ENCODE measurements around the gene HS1BP3.

Gene HS1BP3

GRCh38 chr2:20592106-20593071, 58.5 kb downstream of the HS1BP3 start:
- TF ChIP-seq CREB1 (IDR thresholded peaks at IDR 0.05; ENCODE audit: low read depth), result no peak
- no peak for TF ChIP-seq YY1 (IDR thresholded peaks at IDR 0.05; ENCODE audit: low read depth)
- TF ChIP-seq, protein P1, sequence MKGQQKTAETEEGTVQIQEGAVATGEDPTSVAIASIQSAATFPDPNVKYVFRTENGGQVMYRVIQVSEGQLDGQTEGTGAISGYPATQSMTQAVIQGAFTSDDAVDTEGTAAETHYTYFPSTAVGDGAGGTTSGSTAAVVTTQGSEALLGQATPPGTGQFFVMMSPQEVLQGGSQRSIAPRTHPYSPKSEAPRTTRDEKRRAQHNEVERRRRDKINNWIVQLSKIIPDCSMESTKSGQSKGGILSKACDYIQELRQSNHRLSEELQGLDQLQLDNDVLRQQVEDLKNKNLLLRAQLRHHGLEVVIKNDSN (IDR thresholded peaks at IDR 0.05), result no peak
- no peak for TF ChIP-seq ZBTB7A (IDR thresholded peaks at IDR 0.05; ENCODE audit: low read depth)
- TF ChIP-seq CEBPB (IDR thresholded peaks at IDR 0.05), result no peak
- TF ChIP-seq, protein P2, sequence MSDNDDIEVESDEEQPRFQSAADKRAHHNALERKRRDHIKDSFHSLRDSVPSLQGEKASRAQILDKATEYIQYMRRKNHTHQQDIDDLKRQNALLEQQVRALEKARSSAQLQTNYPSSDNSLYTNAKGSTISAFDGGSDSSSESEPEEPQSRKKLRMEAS (IDR thresholded peaks at IDR 0.05), result no peak
- TF ChIP-seq, protein P3, sequence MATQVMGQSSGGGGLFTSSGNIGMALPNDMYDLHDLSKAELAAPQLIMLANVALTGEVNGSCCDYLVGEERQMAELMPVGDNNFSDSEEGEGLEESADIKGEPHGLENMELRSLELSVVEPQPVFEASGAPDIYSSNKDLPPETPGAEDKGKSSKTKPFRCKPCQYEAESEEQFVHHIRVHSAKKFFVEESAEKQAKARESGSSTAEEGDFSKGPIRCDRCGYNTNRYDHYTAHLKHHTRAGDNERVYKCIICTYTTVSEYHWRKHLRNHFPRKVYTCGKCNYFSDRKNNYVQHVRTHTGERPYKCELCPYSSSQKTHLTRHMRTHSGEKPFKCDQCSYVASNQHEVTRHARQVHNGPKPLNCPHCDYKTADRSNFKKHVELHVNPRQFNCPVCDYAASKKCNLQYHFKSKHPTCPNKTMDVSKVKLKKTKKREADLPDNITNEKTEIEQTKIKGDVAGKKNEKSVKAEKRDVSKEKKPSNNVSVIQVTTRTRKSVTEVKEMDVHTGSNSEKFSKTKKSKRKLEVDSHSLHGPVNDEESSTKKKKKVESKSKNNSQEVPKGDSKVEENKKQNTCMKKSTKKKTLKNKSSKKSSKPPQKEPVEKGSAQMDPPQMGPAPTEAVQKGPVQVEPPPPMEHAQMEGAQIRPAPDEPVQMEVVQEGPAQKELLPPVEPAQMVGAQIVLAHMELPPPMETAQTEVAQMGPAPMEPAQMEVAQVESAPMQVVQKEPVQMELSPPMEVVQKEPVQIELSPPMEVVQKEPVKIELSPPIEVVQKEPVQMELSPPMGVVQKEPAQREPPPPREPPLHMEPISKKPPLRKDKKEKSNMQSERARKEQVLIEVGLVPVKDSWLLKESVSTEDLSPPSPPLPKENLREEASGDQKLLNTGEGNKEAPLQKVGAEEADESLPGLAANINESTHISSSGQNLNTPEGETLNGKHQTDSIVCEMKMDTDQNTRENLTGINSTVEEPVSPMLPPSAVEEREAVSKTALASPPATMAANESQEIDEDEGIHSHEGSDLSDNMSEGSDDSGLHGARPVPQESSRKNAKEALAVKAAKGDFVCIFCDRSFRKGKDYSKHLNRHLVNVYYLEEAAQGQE (IDR thresholded peaks at IDR 0.05; ENCODE audit: low read depth), result no peak
- TF ChIP-seq FOXM1 (IDR thresholded peaks at IDR 0.05; ENCODE audit: borderline replicate concordance, low read depth), result no peak
- TF ChIP-seq RAD21 (IDR thresholded peaks at IDR 0.05; ENCODE audit: low read depth), result no peak
- no peak for TF ChIP-seq EP300 (IDR thresholded peaks at IDR 0.05; ENCODE audit: borderline replicate concordance)
- TF ChIP-seq TAF1 (IDR thresholded peaks at IDR 0.05; ENCODE audit: low read depth), result no peak
- no peak for TF ChIP-seq NFIC (IDR thresholded peaks at IDR 0.05)
- no peak for TF ChIP-seq TEAD4 (IDR thresholded peaks at IDR 0.05)
- no peak for TF ChIP-seq TCF12 (IDR thresholded peaks at IDR 0.05; ENCODE audit: low read depth)
- TF ChIP-seq EGR1 (IDR thresholded peaks at IDR 0.05), result no peak

DNA sequence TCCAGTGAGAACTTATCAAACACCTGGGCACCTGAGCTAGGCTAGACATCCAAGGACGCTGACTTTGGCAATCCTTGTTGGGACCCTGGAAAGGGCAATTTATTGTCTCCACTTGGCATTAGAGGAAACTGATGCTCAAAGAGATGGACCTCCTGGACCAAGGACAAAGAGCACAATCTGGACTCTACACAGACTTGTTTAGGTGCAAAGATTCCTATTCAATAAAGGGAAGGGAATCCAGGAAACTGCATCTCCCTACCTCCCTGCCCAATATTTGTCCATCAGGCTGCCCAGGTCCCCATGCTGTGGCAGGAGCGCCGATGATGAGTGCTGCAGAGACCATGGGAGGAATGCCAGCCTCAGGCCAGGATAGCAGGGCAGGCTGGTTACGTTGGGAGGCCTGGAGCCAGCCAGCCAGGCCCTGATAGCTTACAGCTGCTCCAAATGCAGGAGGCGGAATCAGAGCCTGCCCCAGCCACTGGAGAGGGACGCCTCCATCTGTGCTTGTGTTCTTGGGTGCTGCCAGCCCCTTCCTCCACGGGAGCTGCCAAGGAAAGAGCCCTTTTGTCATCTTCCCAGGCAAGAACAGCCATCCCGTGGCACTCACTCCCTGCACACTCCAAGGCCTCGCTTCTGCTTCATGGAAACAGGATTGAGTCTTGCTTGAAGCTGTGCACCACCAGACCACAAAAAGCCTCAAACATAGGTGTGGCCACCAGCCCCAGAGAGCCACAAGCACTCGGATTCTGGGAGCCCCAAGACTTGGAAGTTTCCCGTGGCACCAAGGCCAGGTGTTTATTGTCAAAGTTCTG, 60.0 kb downstream of the HS1BP3 start:
- TF ChIP-seq EGR1 (IDR thresholded peaks at IDR 0.05) (no peak), FOXM1 (IDR thresholded peaks at IDR 0.05; ENCODE audit: borderline replicate concordance, low read depth) (no peak), YY1 (IDR thresholded peaks at IDR 0.05; ENCODE audit: low read depth) (no peak), RAD21 (IDR thresholded peaks at IDR 0.05; ENCODE audit: low read depth) (no peak), NFIC (IDR thresholded peaks at IDR 0.05) (no peak), CREB1 (IDR thresholded peaks at IDR 0.05; ENCODE audit: low read depth) (no peak), TEAD4 (IDR thresholded peaks at IDR 0.05) (no peak), ZBTB7A (IDR thresholded peaks at IDR 0.05; ENCODE audit: low read depth) (no peak), EP300 (IDR thresholded peaks at IDR 0.05; ENCODE audit: borderline replicate concordance) (no peak), TCF12 (IDR thresholded peaks at IDR 0.05; ENCODE audit: low read depth) (no peak), CEBPB (IDR thresholded peaks at IDR 0.05) (no peak), TAF1 (IDR thresholded peaks at IDR 0.05; ENCODE audit: low read depth) (no peak)
- TF ChIP-seq, protein P1 (IDR thresholded peaks at IDR 0.05), result no peak
- TF ChIP-seq, protein P2 (IDR thresholded peaks at IDR 0.05), result no peak
- TF ChIP-seq, protein P3 (IDR thresholded peaks at IDR 0.05; ENCODE audit: low read depth), result no peak

DNA sequence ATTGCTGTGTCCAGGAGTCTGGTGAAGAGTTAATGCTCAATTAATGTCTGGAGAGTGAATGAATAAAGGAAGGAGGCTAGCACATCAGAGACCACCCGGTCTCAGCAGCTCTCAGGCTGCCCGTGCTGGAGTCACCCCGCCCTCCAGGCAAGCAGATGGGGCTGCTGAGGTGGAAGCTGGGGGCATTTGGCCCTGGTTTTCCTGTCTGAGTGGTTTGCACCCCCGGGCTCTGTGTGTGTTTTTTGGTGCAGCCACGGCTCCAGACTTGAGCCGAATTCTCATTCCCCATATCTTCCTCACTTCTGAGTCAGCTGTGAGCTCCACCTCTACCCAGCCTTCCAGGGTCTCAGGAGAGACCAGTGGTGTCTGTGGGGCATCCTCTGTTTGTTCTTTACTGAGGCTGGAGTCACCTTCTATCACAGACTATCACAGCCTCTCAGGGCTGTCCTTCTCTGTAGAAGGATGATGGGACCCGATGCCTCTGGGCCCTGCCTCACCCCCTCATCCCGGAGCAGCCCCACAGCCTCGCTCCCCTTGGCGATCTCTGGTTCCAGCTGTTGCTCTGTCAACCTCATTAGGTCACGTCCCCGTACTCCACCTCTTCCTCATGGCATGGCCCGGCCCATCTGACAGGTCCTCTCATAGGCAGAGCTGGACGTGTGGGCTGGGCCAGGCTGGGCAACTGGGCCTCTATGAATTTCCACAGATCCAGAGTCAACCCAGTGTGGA, 60.8 kb downstream of the HS1BP3 start:
- TF ChIP-seq, protein P2 (IDR thresholded peaks at IDR 0.05), result no peak
- TF ChIP-seq, protein P1 (IDR thresholded peaks at IDR 0.05), result no peak
- TF ChIP-seq TCF12 (IDR thresholded peaks at IDR 0.05; ENCODE audit: low read depth) (no peak), CEBPB (IDR thresholded peaks at IDR 0.05) (no peak), TAF1 (IDR thresholded peaks at IDR 0.05; ENCODE audit: low read depth) (no peak), CREB1 (IDR thresholded peaks at IDR 0.05; ENCODE audit: low read depth) (no peak), EGR1 (IDR thresholded peaks at IDR 0.05) (no peak), ZBTB7A (IDR thresholded peaks at IDR 0.05; ENCODE audit: low read depth) (no peak), NFIC (IDR thresholded peaks at IDR 0.05) (no peak), TEAD4 (IDR thresholded peaks at IDR 0.05) (no peak), RAD21 (IDR thresholded peaks at IDR 0.05; ENCODE audit: low read depth) (no peak), EP300 (IDR thresholded peaks at IDR 0.05; ENCODE audit: borderline replicate concordance) (no peak), FOXM1 (IDR thresholded peaks at IDR 0.05; ENCODE audit: borderline replicate concordance, low read depth) (no peak), YY1 (IDR thresholded peaks at IDR 0.05; ENCODE audit: low read depth) (no peak)
- TF ChIP-seq, protein P3 (IDR thresholded peaks at IDR 0.05; ENCODE audit: low read depth), result no peak
